HepG2 (cell line): ENCODE measurements around the gene SIMC1. TPM values are rescaled to one million over a fixed set of nuclear protein-coding genes. Genes with fewer than 3 reads are reported as not detected.

Experiments used
- CREM ChIP-seq, 2 experiments: sonication (generic) in 1 of 2; formaldehyde crosslinking in 1 of 2; IDR thresholded peaks; 2 replicates each; pipeline versions ENCODE4 v1.4.0 to v1.6.1; 2016 to 2020; ENCODE audit warnings: antibody characterized with exemption in 1 of 2, mild to moderate bottlenecking in 1 of 2, missing genetic modification reagents in 1 of 2
- KAT8 ChIP-seq: IDR thresholded peaks from 2 replicates; pipeline ENCODE4 v1.6.1; 2016; ENCODE audit warnings: missing genetic modification reagents, missing compliant biosample characterization
- MLLT10 ChIP-seq: sonication (generic); formaldehyde crosslinking; IDR thresholded peaks from 2 replicates; pipeline ENCODE4 v1.4.0; 2020; ENCODE audit warnings: missing genetic modification reagents
- NFIC ChIP-seq: IDR thresholded peaks from 2 replicates; pipeline ENCODE4 v1.6.1; 2012; ENCODE audit warnings: mild to moderate bottlenecking, low read length, inconsistent platforms
- PAF1 ChIP-seq: IDR thresholded peaks from 2 replicates; pipeline ENCODE4 v1.6.1; 2016; ENCODE audit warnings: missing genetic modification reagents, missing compliant biosample characterization
- PITX1 ChIP-seq: sonication (generic); formaldehyde crosslinking; IDR thresholded peaks from 2 replicates; pipeline ENCODE4 v1.5.1; 2020; ENCODE audit warnings: mild to moderate bottlenecking, missing genetic modification reagents
- POLR2G ChIP-seq: fragments of 200-400 bp; formaldehyde crosslinking; IDR thresholded peaks from 2 replicates; pipeline ENCODE4 v1.6.1; 2018; ENCODE audit warnings: mild to moderate bottlenecking, low read depth, low read length, moderate library complexity
- PPARG ChIP-seq: conservative IDR thresholded peaks from 2 replicates; pipeline ENCODE4 v1.6.1; 2016; ENCODE audit warnings: missing biosample characterization, missing genetic modification reagents
- RFX5 ChIP-seq: IDR thresholded peaks from 2 replicates; pipeline ENCODE4 v1.6.1; 2011; ENCODE audit warnings: low read depth, low read length, improper control_type of control experiment
- RFXANK ChIP-seq: IDR thresholded peaks from 2 replicates; pipeline ENCODE4 v1.6.1; 2016
- SMC3 ChIP-seq: IDR thresholded peaks from 2 replicates; pipeline ENCODE4 v1.6.1; 2011; ENCODE audit warnings: low read length, improper control_type of control experiment
- ZNF30 ChIP-seq: sonication (generic); formaldehyde crosslinking; IDR thresholded peaks from 2 replicates; pipeline ENCODE4 v1.5.0; 2020; ENCODE audit warnings: mild to moderate bottlenecking, missing genetic modification reagents
- ZNF382 ChIP-seq: sonication (generic); formaldehyde crosslinking; IDR thresholded peaks from 2 replicates; pipeline ENCODE4 v1.5.0; 2020; ENCODE audit warnings: missing genetic modification reagents, mild to moderate bottlenecking, borderline replicate concordance
- ZNF460 ChIP-seq: sonication (generic); formaldehyde crosslinking; IDR thresholded peaks from 2 replicates; pipeline ENCODE4 v1.5.1; 2020; ENCODE audit warnings: missing genetic modification reagents, mild to moderate bottlenecking, borderline replicate concordance
- polyA plus RNA-seq, 8 experiments: library from polyadenylated mRNA; depleted of rRNA in 3 of 8; stranded (reverse) in 7 of 8; unstranded in 1 of 8; fragments of >200 nt; fragmentation: Illumina TruSeq in 4 of 8; extraction: Trizol in 4 of 8; gene quantifications; 2 replicates each; pipeline versions ENCODE4 v1.2.1 to v1.2.3, GENCODE V29; 2011 to 2016; ENCODE audit warnings: low read depth in 4 of 8, missing spikeins in 1 of 8, mixed read lengths in 1 of 8; ENCODE audit not compliant: insufficient read depth in 1 of 8
- total RNA-seq, 5 experiments: library from RNA; depleted of rRNA; stranded (reverse); fragments of >200 nt; fragmentation: Illumina TruSeq; extraction: Trizol; gene quantifications; 2 replicates each; pipeline ENCODE4 v1.2.3, GENCODE V29; 2016; ENCODE audit warnings: low read depth in 1 of 5
- TF ChIP-seq, protein P1 (sequence below): sonication (generic); formaldehyde crosslinking; IDR thresholded peaks from 2 replicates; pipeline ENCODE4 v1.8.0; 2022; ENCODE audit warnings: mild to moderate bottlenecking, missing genetic modification reagents
- TF ChIP-seq, protein P2 (sequence below): sonication (generic); formaldehyde crosslinking; IDR thresholded peaks from 2 replicates; pipeline ENCODE4 v1.5.1; 2020; ENCODE audit warnings: missing genetic modification reagents, mild to moderate bottlenecking, borderline replicate concordance
- TF ChIP-seq, protein P3 (sequence below): sonication (generic); formaldehyde crosslinking; conservative IDR thresholded peaks from 2 replicates; pipeline ENCODE4 v1.8.0; 2022; ENCODE audit warnings: missing genetic modification reagents
- TF ChIP-seq, protein P4 (sequence below): IDR thresholded peaks from 2 replicates; pipeline ENCODE4 v1.6.1; 2016; ENCODE audit warnings: missing compliant biosample characterization, missing genetic modification reagents, borderline replicate concordance
- TF ChIP-seq, protein P5 (sequence below): sonication (generic); formaldehyde crosslinking; IDR thresholded peaks from 2 replicates; pipeline ENCODE4 v1.5.0; 2020; ENCODE audit warnings: missing genetic modification reagents

SIMC1 gene
- total and polyA plus RNA-seq, 2 of the 13 experiments (the other 11 are each of a cell fraction or from before 2014, with no cell fraction given), result 5.4 to 6.8 TPM

DNA sequence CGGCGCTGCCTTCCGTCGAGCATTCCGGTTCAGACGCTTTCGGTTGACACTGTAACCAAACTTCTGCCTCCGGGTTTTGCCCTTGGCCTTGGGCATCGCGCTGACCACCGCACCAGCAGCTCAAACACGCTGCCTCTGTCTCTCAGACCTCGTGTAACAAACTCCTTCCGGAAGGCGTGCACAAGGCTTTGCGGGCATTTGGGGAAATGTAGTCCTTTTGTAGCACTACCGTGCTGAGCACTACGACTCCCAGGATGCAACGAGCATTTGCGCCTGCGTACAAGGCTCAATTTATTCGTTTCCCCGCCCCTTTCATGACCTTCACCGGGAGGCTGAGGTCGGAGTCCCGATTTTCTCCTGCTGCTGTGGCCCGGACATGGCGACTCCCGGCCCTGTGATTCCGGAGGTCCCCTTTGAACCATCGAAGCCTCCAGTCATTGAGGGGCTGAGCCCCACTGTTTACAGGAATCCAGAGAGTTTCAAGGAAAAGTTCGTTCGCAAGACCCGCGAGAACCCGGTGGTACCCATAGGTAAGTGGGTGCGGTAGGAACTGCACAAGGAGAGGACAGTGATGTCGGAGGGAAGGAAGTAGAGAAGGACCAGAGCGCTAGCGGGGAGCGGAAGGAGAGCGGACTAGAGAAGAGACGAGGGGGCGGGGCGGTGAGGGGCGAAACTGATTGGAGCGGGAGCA, 150.4 kb downstream of the SIMC1 start, which contains the start of the genes HIGD2A and NOP16 (continued):
- TF ChIP-seq MLLT10 (CRISPR knock-in tag), result no peak
- no peak for TF ChIP-seq RFXANK (CRISPR knock-in tag)
- TF ChIP-seq POLR2G, result peak; percentile 90
- TF ChIP-seq, protein P1, sequence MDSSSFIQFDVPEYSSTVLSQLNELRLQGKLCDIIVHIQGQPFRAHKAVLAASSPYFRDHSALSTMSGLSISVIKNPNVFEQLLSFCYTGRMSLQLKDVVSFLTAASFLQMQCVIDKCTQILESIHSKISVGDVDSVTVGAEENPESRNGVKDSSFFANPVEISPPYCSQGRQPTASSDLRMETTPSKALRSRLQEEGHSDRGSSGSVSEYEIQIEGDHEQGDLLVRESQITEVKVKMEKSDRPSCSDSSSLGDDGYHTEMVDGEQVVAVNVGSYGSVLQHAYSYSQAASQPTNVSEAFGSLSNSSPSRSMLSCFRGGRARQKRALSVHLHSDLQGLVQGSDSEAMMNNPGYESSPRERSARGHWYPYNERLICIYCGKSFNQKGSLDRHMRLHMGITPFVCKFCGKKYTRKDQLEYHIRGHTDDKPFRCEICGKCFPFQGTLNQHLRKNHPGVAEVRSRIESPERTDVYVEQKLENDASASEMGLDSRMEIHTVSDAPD (CRISPR knock-in tag), result peak; percentile 72; the same call in 1 of the 2 replicates
- TF ChIP-seq RFX5, result no peak
- no peak for TF ChIP-seq SMC3
- TF ChIP-seq, protein P2, sequence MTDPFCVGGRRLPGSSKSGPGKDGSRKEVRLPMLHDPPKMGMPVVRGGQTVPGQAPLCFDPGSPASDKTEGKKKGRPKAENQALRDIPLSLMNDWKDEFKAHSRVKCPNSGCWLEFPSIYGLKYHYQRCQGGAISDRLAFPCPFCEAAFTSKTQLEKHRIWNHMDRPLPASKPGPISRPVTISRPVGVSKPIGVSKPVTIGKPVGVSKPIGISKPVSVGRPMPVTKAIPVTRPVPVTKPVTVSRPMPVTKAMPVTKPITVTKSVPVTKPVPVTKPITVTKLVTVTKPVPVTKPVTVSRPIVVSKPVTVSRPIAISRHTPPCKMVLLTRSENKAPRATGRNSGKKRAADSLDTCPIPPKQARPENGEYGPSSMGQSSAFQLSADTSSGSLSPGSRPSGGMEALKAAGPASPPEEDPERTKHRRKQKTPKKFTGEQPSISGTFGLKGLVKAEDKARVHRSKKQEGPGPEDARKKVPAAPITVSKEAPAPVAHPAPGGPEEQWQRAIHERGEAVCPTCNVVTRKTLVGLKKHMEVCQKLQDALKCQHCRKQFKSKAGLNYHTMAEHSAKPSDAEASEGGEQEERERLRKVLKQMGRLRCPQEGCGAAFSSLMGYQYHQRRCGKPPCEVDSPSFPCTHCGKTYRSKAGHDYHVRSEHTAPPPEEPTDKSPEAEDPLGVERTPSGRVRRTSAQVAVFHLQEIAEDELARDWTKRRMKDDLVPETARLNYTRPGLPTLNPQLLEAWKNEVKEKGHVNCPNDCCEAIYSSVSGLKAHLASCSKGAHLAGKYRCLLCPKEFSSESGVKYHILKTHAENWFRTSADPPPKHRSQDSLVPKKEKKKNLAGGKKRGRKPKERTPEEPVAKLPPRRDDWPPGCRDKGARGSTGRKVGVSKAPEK (CRISPR knock-in tag), result peak; percentile 72; the same call in 1 of the 2 replicates
- no peak for TF ChIP-seq PAF1 (CRISPR knock-in tag)
- TF ChIP-seq CREM (IDR thresholded peaks at IDR 0.05), result peak; percentile 95
- no peak for TF ChIP-seq CREM (CRISPR knock-in tag; IDR thresholded peaks at IDR 0.05)
- TF ChIP-seq KAT8 (CRISPR knock-in tag), result peak; percentile 95
- no peak for TF ChIP-seq ZNF382
- TF ChIP-seq, protein P3, sequence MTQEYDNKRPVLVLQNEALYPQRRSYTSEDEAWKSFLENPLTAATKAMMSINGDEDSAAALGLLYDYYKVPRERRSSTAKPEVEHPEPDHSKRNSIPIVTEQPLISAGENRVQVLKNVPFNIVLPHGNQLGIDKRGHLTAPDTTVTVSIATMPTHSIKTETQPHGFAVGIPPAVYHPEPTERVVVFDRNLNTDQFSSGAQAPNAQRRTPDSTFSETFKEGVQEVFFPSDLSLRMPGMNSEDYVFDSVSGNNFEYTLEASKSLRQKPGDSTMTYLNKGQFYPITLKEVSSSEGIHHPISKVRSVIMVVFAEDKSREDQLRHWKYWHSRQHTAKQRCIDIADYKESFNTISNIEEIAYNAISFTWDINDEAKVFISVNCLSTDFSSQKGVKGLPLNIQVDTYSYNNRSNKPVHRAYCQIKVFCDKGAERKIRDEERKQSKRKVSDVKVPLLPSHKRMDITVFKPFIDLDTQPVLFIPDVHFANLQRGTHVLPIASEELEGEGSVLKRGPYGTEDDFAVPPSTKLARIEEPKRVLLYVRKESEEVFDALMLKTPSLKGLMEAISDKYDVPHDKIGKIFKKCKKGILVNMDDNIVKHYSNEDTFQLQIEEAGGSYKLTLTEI, result no peak
- no peak for TF ChIP-seq PPARG (CRISPR knock-in tag)
- no peak for TF ChIP-seq ZNF460 (CRISPR knock-in tag)
- no peak for TF ChIP-seq NFIC
- no peak; the same call in none of the 2 replicates for TF ChIP-seq PITX1 (CRISPR knock-in tag)
- TF ChIP-seq, protein P4, sequence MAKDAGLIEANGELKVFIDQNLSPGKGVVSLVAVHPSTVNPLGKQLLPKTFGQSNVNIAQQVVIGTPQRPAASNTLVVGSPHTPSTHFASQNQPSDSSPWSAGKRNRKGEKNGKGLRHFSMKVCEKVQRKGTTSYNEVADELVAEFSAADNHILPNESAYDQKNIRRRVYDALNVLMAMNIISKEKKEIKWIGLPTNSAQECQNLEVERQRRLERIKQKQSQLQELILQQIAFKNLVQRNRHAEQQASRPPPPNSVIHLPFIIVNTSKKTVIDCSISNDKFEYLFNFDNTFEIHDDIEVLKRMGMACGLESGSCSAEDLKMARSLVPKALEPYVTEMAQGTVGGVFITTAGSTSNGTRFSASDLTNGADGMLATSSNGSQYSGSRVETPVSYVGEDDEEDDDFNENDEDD, result peak; percentile 92
- TF ChIP-seq, protein P5, sequence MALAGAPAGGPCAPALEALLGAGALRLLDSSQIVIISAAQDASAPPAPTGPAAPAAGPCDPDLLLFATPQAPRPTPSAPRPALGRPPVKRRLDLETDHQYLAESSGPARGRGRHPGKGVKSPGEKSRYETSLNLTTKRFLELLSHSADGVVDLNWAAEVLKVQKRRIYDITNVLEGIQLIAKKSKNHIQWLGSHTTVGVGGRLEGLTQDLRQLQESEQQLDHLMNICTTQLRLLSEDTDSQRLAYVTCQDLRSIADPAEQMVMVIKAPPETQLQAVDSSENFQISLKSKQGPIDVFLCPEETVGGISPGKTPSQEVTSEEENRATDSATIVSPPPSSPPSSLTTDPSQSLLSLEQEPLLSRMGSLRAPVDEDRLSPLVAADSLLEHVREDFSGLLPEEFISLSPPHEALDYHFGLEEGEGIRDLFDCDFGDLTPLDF, result no peak
- peak; percentile 85; the same call in 1 of the 2 replicates for TF ChIP-seq ZNF30 (CRISPR knock-in tag)
